Cardiac muscle cell (in vitro differentiated cells and primary cell): ENCODE data around the gene NANOGP8. TPM values are rescaled to one million over a fixed set of nuclear protein-coding genes. Genes with fewer than 3 reads are reported as not detected.
A peak's percentile ranks its signal among the peaks of the same experiment; 100 is the strongest.

Experiments
- DNase-seq, 2 donors: peaks; one replicate each; pipeline versions ENCODE4 v3.0.0 to v3.0.0-alpha.2; 2010 to 2017; ENCODE audit warnings: low read depth in 1 of 2, low spot score in 1 of 2
- H3K27ac ChIP-seq: fragments of 200-600 bp; sonication (generic); 2 replicates; pipeline ENCODE4 v1.5.1; 2016
- H3K27me3 ChIP-seq: fragments of 200-600 bp; sonication (generic); 2 replicates; pipeline ENCODE4 v1.6.0; 2016; ENCODE audit warnings: control low read depth
- H3K36me3 ChIP-seq: fragments of 200-600 bp; sonication (generic); 2 replicates; pipeline ENCODE4 v1.5.1; 2016; ENCODE audit warnings: control low read depth
- H3K4me1 ChIP-seq: fragments of 200-600 bp; sonication (generic); 2 replicates; pipeline ENCODE4 v1.8.1; 2017; ENCODE audit warnings: low read depth, mild to moderate bottlenecking, mixed run types
- H3K4me3 ChIP-seq: fragments of 200-600 bp; sonication (generic); 2 replicates; pipeline ENCODE4 v1.5.1; 2016; ENCODE audit warnings: mild to moderate bottlenecking
- H3K9me3 ChIP-seq: fragments of 200-600 bp; sonication (generic); 2 replicates; pipeline ENCODE4 v1.5.1; 2017; ENCODE audit warnings: low read depth, mild to moderate bottlenecking, control low read depth
- CTCF ChIP-seq: IDR thresholded peaks from 2 replicates; pipeline ENCODE4 v1.5.1; 2012; ENCODE audit warnings: low read depth, mild to moderate bottlenecking, low read length
- polyA plus RNA-seq: library from polyadenylated mRNA; unstranded; fragments of >200 nt; fragmentation: Nextera tagmentation; extraction: Ambion mirVana; gene quantifications from 2 replicates; pipeline ENCODE4 v1.2.1, GENCODE V29; 2016
- total RNA-seq: library from RNA; depleted of rRNA; stranded (reverse); fragments of >200 nt; gene quantifications from 2 replicates; pipeline ENCODE4 v1.2.3, GENCODE V29; 2016

NANOGP8 gene
- total and polyA plus RNA-seq, 2 experiments from 2014 or later, result not detected

GRCh38 chr15:35040339-35041255 is 44.5 kb downstream of the NANOGP8 start:
- no peak for TF ChIP-seq CTCF
- no peaks in the 10 kb centered on the region for H3K27me3 ChIP-seq
- H3K4me3 ChIP-seq, result no peak overlapping the region
- no peak for DNase-seq
- no peaks in the 10 kb centered on the region for H3K4me1 ChIP-seq
- H3K36me3 ChIP-seq, result no peaks in the 10 kb centered on the region
- no peaks in the 10 kb centered on the region for H3K9me3 ChIP-seq
- H3K27ac ChIP-seq, result no peak overlapping the region

- H3K27ac ChIP-seq, result no peak overlapping the region
- H3K4me1 ChIP-seq, result no peaks in the 10 kb centered on the region
- no peaks in the 10 kb centered on the region for H3K9me3 ChIP-seq
- DNase-seq, result peak in 1 of 2 donors; percentile 72
- TF ChIP-seq CTCF, result no peak
- H3K4me3 ChIP-seq, result no peak overlapping the region
- H3K36me3 ChIP-seq, result no peaks in the 10 kb centered on the region
- H3K27me3 ChIP-seq, result no peaks in the 10 kb centered on the region
Observed at GRCh38 chr15:35038626-35039451, 46.3 kb downstream of the NANOGP8 start.

Other genes with a start within 250 kb of the NANOGP8 start
- 16.0 and 20.6 TPM in 2 replicates for gene AQR, start 115.6 kb downstream of the NANOGP8 start, total RNA-seq
- gene AQR, start 115.6 kb downstream of the NANOGP8 start, polyA plus RNA-seq, result 14.6 and 14.7 TPM in 2 replicates
- 22.6 and 28.9 TPM in 2 replicates for gene ZNF770, start 97.0 kb downstream of the NANOGP8 start, total RNA-seq
- gene ZNF770, start 97.0 kb downstream of the NANOGP8 start, polyA plus RNA-seq, result 53.8 and 64.5 TPM in 2 replicates